Measurements from ENCODE around the gene SGCD. TPM values are rescaled to one million over a fixed set of nuclear protein-coding genes. Genes with fewer than 3 reads are reported as not detected.

Gene SGCD
- total RNA-seq, 1 experiment from 2014 or later, result not detected

DNA sequence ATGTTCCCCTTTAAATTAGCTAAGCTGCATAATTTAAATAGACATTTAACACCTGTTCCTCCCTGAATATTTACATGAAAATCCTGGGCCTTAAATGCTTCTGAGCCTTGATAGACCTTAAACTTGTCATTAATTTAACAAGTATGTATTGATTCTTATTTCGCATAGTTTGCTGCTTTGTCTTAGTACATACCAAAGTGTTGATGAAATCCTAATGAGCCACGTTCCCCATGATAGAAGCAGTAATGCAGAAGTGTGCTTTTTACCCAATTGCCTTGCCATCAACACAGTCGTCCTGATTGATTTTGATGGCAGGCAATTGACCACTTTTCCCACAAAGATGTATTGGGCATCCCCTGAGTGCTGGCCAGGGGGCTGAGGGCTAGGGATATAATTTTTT, 213.5 kb downstream of the SGCD start:
- BruUV-seq (replicated peaks), result no TSS peak
- ATAC-seq, result no peak
- no peak overlapping the region for H3K27ac ChIP-seq (ENCODE audit: low read length)
- TF ChIP-seq SIN3A (IDR thresholded peaks at IDR 0.05; ENCODE audit: borderline replicate concordance, insufficient read depth, low read depth, low read length) (no peak), POLR2AphosphoS5 (IDR thresholded peaks at IDR 0.05; ENCODE audit: low read depth, low read length) (no peak), TCF7L2 (IDR thresholded peaks at IDR 0.05; ENCODE audit: low read depth, low read length) (no peak)
- TF ChIP-seq, protein P1, sequence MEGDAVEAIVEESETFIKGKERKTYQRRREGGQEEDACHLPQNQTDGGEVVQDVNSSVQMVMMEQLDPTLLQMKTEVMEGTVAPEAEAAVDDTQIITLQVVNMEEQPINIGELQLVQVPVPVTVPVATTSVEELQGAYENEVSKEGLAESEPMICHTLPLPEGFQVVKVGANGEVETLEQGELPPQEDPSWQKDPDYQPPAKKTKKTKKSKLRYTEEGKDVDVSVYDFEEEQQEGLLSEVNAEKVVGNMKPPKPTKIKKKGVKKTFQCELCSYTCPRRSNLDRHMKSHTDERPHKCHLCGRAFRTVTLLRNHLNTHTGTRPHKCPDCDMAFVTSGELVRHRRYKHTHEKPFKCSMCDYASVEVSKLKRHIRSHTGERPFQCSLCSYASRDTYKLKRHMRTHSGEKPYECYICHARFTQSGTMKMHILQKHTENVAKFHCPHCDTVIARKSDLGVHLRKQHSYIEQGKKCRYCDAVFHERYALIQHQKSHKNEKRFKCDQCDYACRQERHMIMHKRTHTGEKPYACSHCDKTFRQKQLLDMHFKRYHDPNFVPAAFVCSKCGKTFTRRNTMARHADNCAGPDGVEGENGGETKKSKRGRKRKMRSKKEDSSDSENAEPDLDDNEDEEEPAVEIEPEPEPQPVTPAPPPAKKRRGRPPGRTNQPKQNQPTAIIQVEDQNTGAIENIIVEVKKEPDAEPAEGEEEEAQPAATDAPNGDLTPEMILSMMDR (IDR thresholded peaks at IDR 0.05), result no peak
- TF ChIP-seq, protein P2, sequence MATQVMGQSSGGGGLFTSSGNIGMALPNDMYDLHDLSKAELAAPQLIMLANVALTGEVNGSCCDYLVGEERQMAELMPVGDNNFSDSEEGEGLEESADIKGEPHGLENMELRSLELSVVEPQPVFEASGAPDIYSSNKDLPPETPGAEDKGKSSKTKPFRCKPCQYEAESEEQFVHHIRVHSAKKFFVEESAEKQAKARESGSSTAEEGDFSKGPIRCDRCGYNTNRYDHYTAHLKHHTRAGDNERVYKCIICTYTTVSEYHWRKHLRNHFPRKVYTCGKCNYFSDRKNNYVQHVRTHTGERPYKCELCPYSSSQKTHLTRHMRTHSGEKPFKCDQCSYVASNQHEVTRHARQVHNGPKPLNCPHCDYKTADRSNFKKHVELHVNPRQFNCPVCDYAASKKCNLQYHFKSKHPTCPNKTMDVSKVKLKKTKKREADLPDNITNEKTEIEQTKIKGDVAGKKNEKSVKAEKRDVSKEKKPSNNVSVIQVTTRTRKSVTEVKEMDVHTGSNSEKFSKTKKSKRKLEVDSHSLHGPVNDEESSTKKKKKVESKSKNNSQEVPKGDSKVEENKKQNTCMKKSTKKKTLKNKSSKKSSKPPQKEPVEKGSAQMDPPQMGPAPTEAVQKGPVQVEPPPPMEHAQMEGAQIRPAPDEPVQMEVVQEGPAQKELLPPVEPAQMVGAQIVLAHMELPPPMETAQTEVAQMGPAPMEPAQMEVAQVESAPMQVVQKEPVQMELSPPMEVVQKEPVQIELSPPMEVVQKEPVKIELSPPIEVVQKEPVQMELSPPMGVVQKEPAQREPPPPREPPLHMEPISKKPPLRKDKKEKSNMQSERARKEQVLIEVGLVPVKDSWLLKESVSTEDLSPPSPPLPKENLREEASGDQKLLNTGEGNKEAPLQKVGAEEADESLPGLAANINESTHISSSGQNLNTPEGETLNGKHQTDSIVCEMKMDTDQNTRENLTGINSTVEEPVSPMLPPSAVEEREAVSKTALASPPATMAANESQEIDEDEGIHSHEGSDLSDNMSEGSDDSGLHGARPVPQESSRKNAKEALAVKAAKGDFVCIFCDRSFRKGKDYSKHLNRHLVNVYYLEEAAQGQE (IDR thresholded peaks at IDR 0.05; ENCODE audit: insufficient read depth in 1 of 2, low read depth in 2 of 2, low read length in 1 of 2), result no peak
- CTCF ChIA-PET, result no interaction called here
- DNase-seq (ENCODE audit: low read depth, low spot score), result no peak
- H3K4me3 ChIP-seq (ENCODE audit: low read depth in 2 of 2, low read length in 2 of 2), result no peak overlapping the region
- POLR2A ChIA-PET, result no interaction called here
- intact Hi-C loops (cut with micrococcal nuclease; ENCODE audit: unreplicated experiment), result no loop called here
- no peaks in the 10 kb centered on the region for H3K36me3 ChIP-seq (ENCODE audit: control insufficient read depth, insufficient read depth, low read length)
- in situ Hi-C loops (cut with HindIII; ENCODE audit: low pct_unique_long_range_greater_than_20kb, low sequenced_read_pairs), result no loop called here
- H3K4me1 ChIP-seq (ENCODE audit: control insufficient read depth, insufficient read depth, low read length), result no peaks in the 10 kb centered on the region
- H3K9me3 ChIP-seq (ENCODE audit: control insufficient read depth, insufficient read depth, low read depth, low read length), result no peaks in the 10 kb centered on the region
- H3K27me3 ChIP-seq (ENCODE audit: control insufficient read depth, insufficient read depth, low read length), result no peaks in the 10 kb centered on the region

DNA sequence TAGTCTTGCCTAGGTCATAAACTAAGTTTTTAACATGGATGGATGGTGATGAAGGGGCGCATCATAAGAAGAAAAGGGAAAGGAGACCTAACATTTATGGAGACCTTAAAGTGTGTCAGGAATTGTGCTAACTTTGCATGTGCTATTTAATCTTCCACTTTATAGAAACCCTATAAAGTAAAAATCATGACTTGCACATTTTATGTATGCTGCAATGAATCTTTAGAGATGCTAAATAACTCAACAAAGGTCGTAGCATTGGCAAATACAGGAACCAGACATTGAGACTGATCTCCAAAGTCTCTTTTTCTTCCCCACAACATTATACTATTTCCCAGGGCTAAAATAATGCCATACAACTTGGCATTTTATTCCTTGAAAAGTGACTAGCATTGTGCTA, 214.6 kb downstream of the SGCD start:
- no TSS peak for BruUV-seq (replicated peaks)
- POLR2A ChIA-PET, result no interaction called here
- Histone ChIP-seq H3K27ac (ENCODE audit: low read length) (no peak overlapping the region), H3K36me3 (ENCODE audit: control insufficient read depth, insufficient read depth, low read length) (no peaks in the 10 kb centered on the region), H3K4me3 (ENCODE audit: low read depth in 2 of 2, low read length in 2 of 2) (no peak overlapping the region), H3K27me3 (ENCODE audit: control insufficient read depth, insufficient read depth, low read length) (no peaks in the 10 kb centered on the region), H3K4me1 (ENCODE audit: control insufficient read depth, insufficient read depth, low read length) (no peaks in the 10 kb centered on the region), H3K9me3 (ENCODE audit: control insufficient read depth, insufficient read depth, low read depth, low read length) (no peaks in the 10 kb centered on the region)
- ATAC-seq (no peak), DNase-seq (ENCODE audit: low read depth, low spot score) (no peak)
- no peak for TF ChIP-seq POLR2AphosphoS5 (IDR thresholded peaks at IDR 0.05; ENCODE audit: low read depth, low read length)
- TF ChIP-seq SIN3A (IDR thresholded peaks at IDR 0.05; ENCODE audit: borderline replicate concordance, insufficient read depth, low read depth, low read length), result no peak
- TF ChIP-seq, protein P2 (IDR thresholded peaks at IDR 0.05; ENCODE audit: insufficient read depth in 1 of 2, low read depth in 2 of 2, low read length in 1 of 2), result no peak
- TF ChIP-seq, protein P1 (IDR thresholded peaks at IDR 0.05), result no peak
- CTCF ChIA-PET, result no interaction called here
- in situ Hi-C loops (cut with HindIII; ENCODE audit: low pct_unique_long_range_greater_than_20kb, low sequenced_read_pairs) (no loop called here), intact Hi-C loops (cut with micrococcal nuclease; ENCODE audit: unreplicated experiment) (no loop called here)

Measured in Panc1 (cell line).